ENCODE data around the gene ATP7A.

DNA sequence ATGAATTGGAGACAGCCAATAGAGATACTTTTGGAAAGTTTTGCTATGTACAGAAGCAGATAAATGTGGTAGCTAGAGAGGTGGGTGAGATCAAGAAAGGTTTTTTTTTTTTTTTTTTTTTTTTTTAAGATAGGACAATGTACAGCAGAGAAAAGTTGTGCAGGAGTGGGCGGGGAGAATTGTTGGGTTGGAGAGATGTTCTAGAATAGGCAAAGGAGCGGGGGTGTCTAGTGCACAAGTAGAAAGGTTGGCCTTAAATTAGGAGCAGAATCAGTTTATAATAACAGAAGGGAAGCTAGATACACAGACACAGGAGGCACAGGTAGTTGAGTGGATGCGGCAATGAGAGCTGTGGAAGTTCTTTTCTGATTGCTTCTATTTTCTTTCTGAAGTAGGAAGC is 127.4 kb downstream of the ATP7A start:
- TF ChIP-seq POLR2A (IDR thresholded peaks at IDR 0.05) (no peak), CTCF (IDR thresholded peaks at IDR 0.05) (no peak)
